Fibroblast of skin of right biceps (primary cell): Measurements from ENCODE around the gene KRT72.
A peak's percentile ranks its signal among the peaks of the same experiment; 100 is the strongest.

Source experiments
- DNase-seq: peaks from one replicate; pipeline ENCODE4 v3.0.0-alpha.2; 2013

Gene KRT72

GRCh38 chr12:52629281-52630007 is 28.2 kb upstream of the KRT72 start:
- DNase-seq = no peak

GRCh38 chr12:52628841-52629240 is 27.6 kb upstream of the KRT72 start:
- no peak for DNase-seq

GRCh38 chr12:52628111-52628507 is 26.8 kb upstream of the KRT72 start:
- DNase-seq = no peak

GRCh38 chr12:52627395-52628110 is 26.3 kb upstream of the KRT72 start:
- no peak for DNase-seq

GRCh38 chr12:52622349-52622748 is 21.1 kb upstream of the KRT72 start:
- DNase-seq = no peak

- DNase-seq = no peak
These were observed 17.6 kb upstream of the KRT72 start for GRCh38 chr12:52618866-52619265.

GRCh38 chr12:52618216-52618615 is 17.0 kb upstream of the KRT72 start, which contains the start of gene KRT73:
KRT73 (minus strand) TSS chr12:52618559; CDS start chr12:52618524, 35 bp downstream.
- DNase-seq = no peak

GRCh38 chr12:52617403-52617785 is 16.1 kb upstream of the KRT72 start:
- DNase-seq = no peak

- no peak for DNase-seq
These were observed 15.6 kb upstream of the KRT72 start for GRCh38 chr12:52616680-52617402.

GRCh38 chr12:52615912-52616311 is 14.6 kb upstream of the KRT72 start:
- DNase-seq = no peak

GRCh38 chr12:52615208-52615868 is 14.1 kb upstream of the KRT72 start:
- peak; percentile 4 for DNase-seq

GRCh38 chr12:52614381-52615207 is 13.3 kb upstream of the KRT72 start:
- no peak for DNase-seq

- DNase-seq = no peak
These were observed 12.2 kb upstream of the KRT72 start for GRCh38 chr12:52613384-52614030.

- no peak for DNase-seq
These were observed 11.4 kb upstream of the KRT72 start for GRCh38 chr12:52612431-52613383.

- DNase-seq = no peak
These were observed 9.8 kb upstream of the KRT72 start for GRCh38 chr12:52611080-52611468.

GRCh38 chr12:52608826-52609630 is 7.8 kb upstream of the KRT72 start:
- DNase-seq = no peak

- no peak for DNase-seq
These were observed 6.9 kb upstream of the KRT72 start for GRCh38 chr12:52608161-52608560.

- DNase-seq = no peak
These were observed 6.1 kb upstream of the KRT72 start for GRCh38 chr12:52607314-52607713.

- no peak for DNase-seq
These were observed 5.4 kb upstream of the KRT72 start for GRCh38 chr12:52606581-52607218.
